ENCODE data around the gene RPS14. TPM values are rescaled to one million over a fixed set of nuclear protein-coding genes. Genes with fewer than 3 reads are reported as not detected.
A peak's percentile ranks its signal among the peaks of the same experiment; 100 is the strongest.

Gene RPS14
- total and polyA plus RNA-seq, 2 of the 8 experiments (the other 6 are each of a cell fraction or from before 2014, with no cell fraction given), result 2,548 to 6,423 TPM

- Histone ChIP-seq H4K91ac (replicated peaks; ENCODE audit: insufficient read length, low read length) (no peak overlapping the region), H2BK12ac (ENCODE audit: low read depth, low read length) (no peak overlapping the region), H3K18ac (ENCODE audit: extremely low read depth, low read length) (no peak overlapping the region), H2AK5ac (ENCODE audit: low read depth, low read length) (no peak overlapping the region), H2BK15ac (ENCODE audit: low read length) (0 out of 2 replicates have a peak overlapping the region, but pooled peaks have one; percentile 8), H3K4me1 (replicated peaks in 1 of 4; ENCODE audit: control insufficient read depth in 3 of 4, insufficient read depth in 4 of 4, low read length in 3 of 4) (peaks cover 0 to 4% (median 1%) of the 10 kb centered on the region in 4 experiments; a peak in 2 of 7 replicates), H4K5ac (ENCODE audit: insufficient read length, low read depth, low read length) (no peak overlapping the region), H2BK5ac (ENCODE audit: low read depth, low read length) (no peak overlapping the region), H3K27ac (ENCODE audit: low read depth, low read length) (no peak overlapping the region), H2BK20ac (ENCODE audit: low read length) (no peak overlapping the region), H4K8ac (ENCODE audit: extremely low read depth, insufficient read depth, low read length) (no peak overlapping the region), H3K9ac (replicated peaks in 1 of 4; ENCODE audit: extremely low read depth in 1 of 4, low read depth in 3 of 4, low read length in 3 of 4) (no peak overlapping the region), H3K79me1 (ENCODE audit: low read depth, low read length) (no peaks in the 10 kb centered on the region), H4K20me1 (replicated peaks in 1 of 2; ENCODE audit: control insufficient read depth in 1 of 2, insufficient read depth in 2 of 2, low read length in 2 of 2) (peaks cover 0 to 1% of the 10 kb centered on the region in 2 experiments), H2AFZ (ENCODE audit: low read length) (0 out of 2 replicates have a peak overlapping the region, but pooled peaks have one; percentile 28), H3K4me3 (ENCODE audit: extremely low read depth in 1 of 4, insufficient read depth in 2 of 4, low read depth in 3 of 4, low read length in 4 of 4) (no peak overlapping the region), H2BK120ac (replicated peaks; ENCODE audit: low read depth, low read length) (no peak overlapping the region), H3K79me2 (ENCODE audit: control insufficient read depth in 1 of 2, insufficient read depth in 2 of 2, low read length in 2 of 2) (no peaks in the 10 kb centered on the region), H3K4ac (replicated peaks; ENCODE audit: insufficient read length, low read depth, low read length) (no peak overlapping the region), H3K23ac (ENCODE audit: insufficient read length) (no peak overlapping the region), H3K23me2 (ENCODE audit: low read depth, low read length) (no peaks in the 10 kb centered on the region), H3K14ac (ENCODE audit: insufficient read length) (no peak overlapping the region), H3K27me3 (replicated peaks in 1 of 4; ENCODE audit: control insufficient read depth in 3 of 4, extremely low read depth in 1 of 4, insufficient read depth in 3 of 4, low read length in 3 of 4) (no peaks in the 10 kb centered on the region), H3K9me3 (ENCODE audit: insufficient read depth in 2 of 2, low read depth in 1 of 2, low read length in 1 of 2) (no peaks in the 10 kb centered on the region), H3K36me3 (ENCODE audit: control insufficient read depth in 2 of 4, insufficient read depth in 4 of 4, low read length in 3 of 4) (no peaks in the 10 kb centered on the region), H3K4me2 (ENCODE audit: insufficient read depth in 1 of 2, low read depth in 2 of 2, low read length in 2 of 2) (no peak overlapping the region), H3K56ac (replicated peaks; ENCODE audit: insufficient read length, low read depth, low read length) (no peak overlapping the region)
- peak; percentile 75 for FAIRE-seq
- WGBS, 2 experiments (ENCODE audit: extremely low coverage in 1 of 2, insufficient coverage in 1 of 2, insufficient read length in 1 of 2, insufficient replicate concordance in 2 of 2, low coverage in 1 of 2, low lambda C conversion rate in 2 of 2, missing lambda C conversion rate in 1 of 2), result 34% methylated on average over 13 of the region's 13 CpGs; no CpG with 5 or more reads in 1 of the 2 experiments
- peak; percentile 75 to 97 for DNase-seq (ENCODE audit: low read depth in 1 of 2, low spot score in 2 of 2)
- ChIA-PET CTCF (ENCODE audit: partially characterized antibody) (interaction anchor here (0.5 to 14.1 kb wide), 21 partner anchors 9 to 277 kb away, joined by 3 to 245 read pairs (median 4); partner anchors contain the start of genes CD74 and TCOF1), POLR2A (ENCODE audit: partially characterized antibody) (interaction anchor here (0.5 to 2.1 kb wide), 8 partner anchors 11 to 46 kb away, joined by 3 to 13 read pairs (median 4); no protein-coding TSS in a partner anchor)
- peak; percentile 80; the same call in 1 of the 2 replicates for TF ChIP-seq RFX5 (IDR thresholded peaks at IDR 0.05; ENCODE audit: borderline replicate concordance, low read depth, low read length)
- TF ChIP-seq CTCF (IDR thresholded peaks at IDR 0.05; ENCODE audit: control extremely low read depth in 1 of 3, insufficient read depth in 1 of 3, low read depth in 1 of 3, low read length in 3 of 3), result peak; percentile 85 to 93 (median 88)
- TF ChIP-seq, protein P1, sequence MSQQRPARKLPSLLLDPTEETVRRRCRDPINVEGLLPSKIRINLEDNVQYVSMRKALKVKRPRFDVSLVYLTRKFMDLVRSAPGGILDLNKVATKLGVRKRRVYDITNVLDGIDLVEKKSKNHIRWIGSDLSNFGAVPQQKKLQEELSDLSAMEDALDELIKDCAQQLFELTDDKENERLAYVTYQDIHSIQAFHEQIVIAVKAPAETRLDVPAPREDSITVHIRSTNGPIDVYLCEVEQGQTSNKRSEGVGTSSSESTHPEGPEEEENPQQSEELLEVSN (IDR thresholded peaks at IDR 0.05), result peak; percentile 30; the same call in 1 of the 2 replicates
- no peak for TF ChIP-seq TEAD4 (IDR thresholded peaks at IDR 0.05; ENCODE audit: low read depth, low read length)
- no peak for TF ChIP-seq CHD1 (IDR thresholded peaks at IDR 0.05; ENCODE audit: low read depth, low read length)
- TF ChIP-seq, protein P2, sequence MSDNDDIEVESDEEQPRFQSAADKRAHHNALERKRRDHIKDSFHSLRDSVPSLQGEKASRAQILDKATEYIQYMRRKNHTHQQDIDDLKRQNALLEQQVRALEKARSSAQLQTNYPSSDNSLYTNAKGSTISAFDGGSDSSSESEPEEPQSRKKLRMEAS (IDR thresholded peaks at IDR 0.05), result peak; percentile 96
- peak; percentile 58 for TF ChIP-seq SAP30 (IDR thresholded peaks at IDR 0.05; ENCODE audit: insufficient read depth, insufficient replicate concordance, low read length)
- TF ChIP-seq CEBPB (IDR thresholded peaks at IDR 0.05; ENCODE audit: low read depth, low read length), result 0 out of 2 replicates have a peak, but pooled peaks have one; percentile 1
- TF ChIP-seq CREB1 (IDR thresholded peaks at IDR 0.05), result 0 out of 2 replicates have a peak, but pooled peaks have one; percentile 41
Observed at GRCh38 chr5:150436141-150436680, 13.3 kb downstream of the RPS14 start.
